Neural cell (in vitro differentiated cells): Measurements from ENCODE around the gene PREX1.

Source experiments
- CTCF ChIP-seq: fragments of 450-650 bp; IDR thresholded peaks from 2 replicates; pipeline ENCODE4 v1.5.1; 2014; ENCODE audit warnings: antibody characterized with exemption, mild to moderate bottlenecking, moderate library complexity; ENCODE audit not compliant: poor library complexity, severe bottlenecking
- EP300 ChIP-seq: fragments of 450-650 bp; conservative IDR thresholded peaks from 2 replicates; pipeline ENCODE4 v1.6.1; 2014; ENCODE audit warnings: antibody characterized with exemption, mild to moderate bottlenecking, moderate library complexity; ENCODE audit not compliant: poor library complexity, severe bottlenecking
- EZH2 ChIP-seq: fragments of 200-600, 300-800 bp; shearing (Covaris generic), sonication (generic); IDR thresholded peaks from 2 replicates; pipeline ENCODE4 v1.6.1; 2014; ENCODE audit warnings: antibody characterized with exemption, low read length, borderline replicate concordance, mild to moderate bottlenecking; ENCODE audit not compliant: insufficient read depth, poor library complexity, severe bottlenecking
- MXI1 ChIP-seq: fragments of 450-650 bp; conservative IDR thresholded peaks from 2 replicates; pipeline ENCODE4 v1.6.1; 2014; ENCODE audit warnings: antibody characterized with exemption, mild to moderate bottlenecking; ENCODE audit not compliant: poor library complexity, severe bottlenecking
- POLR2AphosphoS5 ChIP-seq: IDR thresholded peaks from 2 replicates; pipeline ENCODE4 v1.6.1; 2012
- RAD21 ChIP-seq: fragments of 450-650 bp; conservative IDR thresholded peaks from 2 replicates; pipeline ENCODE4 v1.6.1; 2014; ENCODE audit warnings: antibody characterized with exemption, mild to moderate bottlenecking, moderate library complexity
- REST ChIP-seq: IDR thresholded peaks from 2 replicates; pipeline ENCODE4 v1.6.1; 2012; ENCODE audit warnings: borderline replicate concordance
- SMC3 ChIP-seq: fragments of 450-650 bp; conservative IDR thresholded peaks from 2 replicates; pipeline ENCODE4 v1.6.1; 2014; ENCODE audit warnings: antibody characterized with exemption, mild to moderate bottlenecking, moderate library complexity; ENCODE audit not compliant: poor library complexity
- TAF1 ChIP-seq: IDR thresholded peaks from 2 replicates; pipeline ENCODE4 v1.6.1; 2012; ENCODE audit warnings: low read depth

GRCh38 chr20:48877304-48877703 is 49.5 kb upstream of the PREX1 start:
- no peak for TF ChIP-seq POLR2AphosphoS5
- no peak for TF ChIP-seq MXI1
- no peak for TF ChIP-seq CTCF
- TF ChIP-seq EZH2, result no peak
- no peak for TF ChIP-seq REST
- no peak for TF ChIP-seq RAD21
- TF ChIP-seq EP300, result no peak
- no peak for TF ChIP-seq TAF1
- no peak for TF ChIP-seq SMC3
